HG03432 (cell line): ENCODE data around the gene GRPEL1.
"Not testable (repeated sequence)": the region's sequence is repeated elsewhere in the genome, so short reads cannot be mapped to it uniquely, and the experiment has no call there.

Source experiments
- ATAC-seq: cut with Tn5 transposase; IDR thresholded peaks from one replicate; pipeline ENCODE4 v1.9.1; 2021; ENCODE audit warnings: mild to moderate bottlenecking, moderate library complexity; ENCODE audit not compliant: unreplicated experiment

GRPEL1 gene

GRCh38 chr4:7067452-7068278 lies at the start of gene GRPEL1:
Gene GRPEL1, minus strand, starts transcription at chr4:7068064. Its CDS starts 32 bp downstream, at chr4:7068032.
- peak; percentile 91 for ATAC-seq

- no peak for ATAC-seq
These were observed 48.8 kb upstream of the GRPEL1 start for GRCh38 chr4:7116705-7117104.

- ATAC-seq = no peak
These were observed 47.9 kb upstream of the GRPEL1 start for GRCh38 chr4:7115557-7116340.

- ATAC-seq = no peak
These were observed 44.8 kb upstream of the GRPEL1 start for GRCh38 chr4:7112656-7113055.

GRCh38 chr4:7111441-7111840 lies 43.6 kb upstream of the GRPEL1 start:
- no peak for ATAC-seq

GRCh38 chr4:7110546-7110945 lies 42.7 kb upstream of the GRPEL1 start:
- no peak for ATAC-seq

GRCh38 chr4:7109169-7109568 lies 41.3 kb upstream of the GRPEL1 start:
- no peak for ATAC-seq

- ATAC-seq = no peak
These were observed 40.8 kb upstream of the GRPEL1 start for GRCh38 chr4:7108660-7109059.

- ATAC-seq = no peak
These were observed 40.3 kb upstream of the GRPEL1 start for GRCh38 chr4:7108046-7108625.

GRCh38 chr4:7107166-7107905 lies 39.5 kb upstream of the GRPEL1 start:
- ATAC-seq = no peak

GRCh38 chr4:7105276-7105675 lies 37.4 kb upstream of the GRPEL1 start:
- ATAC-seq = no peak

GRCh38 chr4:7104366-7105031 lies 36.6 kb upstream of the GRPEL1 start:
- ATAC-seq = no peak

- ATAC-seq = no peak
These were observed 35.9 kb upstream of the GRPEL1 start for GRCh38 chr4:7103607-7104365.

- ATAC-seq = peak; percentile 89
These were observed 35.3 kb upstream of the GRPEL1 start for GRCh38 chr4:7103031-7103606.

GRCh38 chr4:7102516-7102909 lies 34.6 kb upstream of the GRPEL1 start:
- not testable (repeated sequence) for ATAC-seq

- ATAC-seq = peak; percentile 83
These were observed 34.0 kb upstream of the GRPEL1 start for GRCh38 chr4:7101692-7102515.

- no peak for ATAC-seq
These were observed 28.4 kb upstream of the GRPEL1 start for GRCh38 chr4:7096236-7096635.

GRCh38 chr4:7095611-7096155 lies 27.8 kb upstream of the GRPEL1 start:
- ATAC-seq = no peak
